Cerebellar nuclear complex (tissue), 1 donor: Measurements from ENCODE around the gene MPZL2.

Source experiments
- DNase-seq, 2 experiments: peaks; one replicate each; lab custom pipeline; 2025; lab: John Stamatoyannopoulos, UW

MPZL2 gene

GRCh38 chr11:118219244-118219643, 44.9 kb downstream of the MPZL2 start:
- DNase-seq: no peak

- no peak for DNase-seq
Measured at GRCh38 chr11:118217575-118217974, 46.5 kb downstream of the MPZL2 start.

- DNase-seq: no peak
Measured at GRCh38 chr11:118216621-118217481, 47.2 kb downstream of the MPZL2 start.

GRCh38 chr11:118215765-118216164, 48.3 kb downstream of the MPZL2 start:
- no peak for DNase-seq

GRCh38 chr11:118215262-118215661, 48.8 kb downstream of the MPZL2 start:
- no peak for DNase-seq

- DNase-seq: no peak
Measured at GRCh38 chr11:118214210-118214914, 49.7 kb downstream of the MPZL2 start.

- DNase-seq: no peak
Measured at GRCh38 chr11:118213781-118214180, 50.3 kb downstream of the MPZL2 start.

- peak in 1 of 2 experiments; percentile 57 for DNase-seq
Measured at GRCh38 chr11:118213201-118213600, 50.9 kb downstream of the MPZL2 start.

GRCh38 chr11:118212781-118213191, 51.3 kb downstream of the MPZL2 start:
- peak in 1 of 2 experiments; percentile 62 for DNase-seq

GRCh38 chr11:118212131-118212725, 51.9 kb downstream of the MPZL2 start:
- no peak for DNase-seq

- DNase-seq: no peak
Measured at GRCh38 chr11:118211006-118211405, 53.1 kb downstream of the MPZL2 start.

GRCh38 chr11:118210323-118210722, 53.8 kb downstream of the MPZL2 start:
- no peak for DNase-seq

- no peak for DNase-seq
Measured at GRCh38 chr11:118209033-118209432, 55.1 kb downstream of the MPZL2 start.

GRCh38 chr11:118207079-118207478, 57.0 kb downstream of the MPZL2 start:
- no peak for DNase-seq

- no peak for DNase-seq
Measured at GRCh38 chr11:118206391-118207031, 57.6 kb downstream of the MPZL2 start.

GRCh38 chr11:118205606-118206378, 58.3 kb downstream of the MPZL2 start:
- no peak for DNase-seq
